H54 (cell line): Measurements from ENCODE around the gene P2RY8.
"Not testable (repeated sequence)": the region's sequence is repeated elsewhere in the genome, so short reads cannot be mapped to it uniquely, and the experiment has no call there.

ENCODE experiments used
- DNase-seq: peaks from one replicate; pipeline ENCODE4 v3.0.0; 2011; ENCODE audit warnings: low spot score, mixed read lengths; ENCODE audit not compliant: insufficient read length
- FAIRE-seq: peaks from 3 replicates; lab custom pipeline; 2011; peaks lifted over from hg19 to GRCh38; lab: Jason Lieb, UNC
- POLR2A ChIP-seq: IDR thresholded peaks from 2 replicates; pipeline ENCODE4 v1.6.1; 2011; ENCODE audit warnings: low read depth, mild to moderate bottlenecking, low read length

P2RY8 gene

GRCh38 chrX:1537031-1537715, at the start of gene P2RY8:
Gene P2RY8, minus strand, starts transcription at chrX:1537185. Its CDS starts 70,627 bp downstream, at chrX:1466558.
- no peak for FAIRE-seq

GRCh38 chrX:1584237-1585011, 47.4 kb upstream of the P2RY8 start:
- DNase-seq (no peak), FAIRE-seq (no peak)
- no peak for TF ChIP-seq POLR2A

More at GRCh38 chrX:1537031-1537715, at the start of gene P2RY8:
- TF ChIP-seq POLR2A: no peak
- DNase-seq: no peak

- no peak for DNase-seq
- TF ChIP-seq POLR2A: no peak
- FAIRE-seq: no peak
Observed at GRCh38 chrX:1582686-1583437, 45.9 kb upstream of the P2RY8 start.

GRCh38 chrX:1581132-1581531, 44.1 kb upstream of the P2RY8 start:
- no peak for TF ChIP-seq POLR2A
- DNase-seq (no peak), FAIRE-seq (no peak)

- FAIRE-seq (no peak), DNase-seq (no peak)
- TF ChIP-seq POLR2A: no peak
Observed at GRCh38 chrX:1578511-1579173, 41.7 kb upstream of the P2RY8 start.

GRCh38 chrX:1577845-1578244, 40.9 kb upstream of the P2RY8 start:
- DNase-seq (no peak), FAIRE-seq (no peak)
- TF ChIP-seq POLR2A: no peak

GRCh38 chrX:1576201-1576992, 39.4 kb upstream of the P2RY8 start:
- FAIRE-seq: no peak

GRCh38 chrX:1574181-1574580, 37.2 kb upstream of the P2RY8 start:
- not testable (repeated sequence) for FAIRE-seq

More at GRCh38 chrX:1576201-1576992, 39.4 kb upstream of the P2RY8 start:
- no peak for DNase-seq
- TF ChIP-seq POLR2A: no peak

GRCh38 chrX:1564750-1565683, 28.0 kb upstream of the P2RY8 start:
- FAIRE-seq (no peak), DNase-seq (no peak)
- TF ChIP-seq POLR2A: no peak

More at GRCh38 chrX:1574181-1574580, 37.2 kb upstream of the P2RY8 start:
- not testable (repeated sequence) for DNase-seq

GRCh38 chrX:1564077-1564476, 27.1 kb upstream of the P2RY8 start:
- DNase-seq, FAIRE-seq: not testable (repeated sequence)

- no peak for FAIRE-seq
- no peak for TF ChIP-seq POLR2A
- DNase-seq: no peak
Observed at GRCh38 chrX:1561164-1561563, 24.2 kb upstream of the P2RY8 start.
